CD4-positive, alpha-beta T cell treated with Interleukin-2 at 100 ng/mL for 4 hours (primary cell): ENCODE measurements around the gene OGA.

Experiments
- DNase-seq: peaks from one replicate; pipeline ENCODE4 v3.0.0-alpha.2; 2020; ENCODE audit warnings: low spot score

Gene OGA

DNA sequence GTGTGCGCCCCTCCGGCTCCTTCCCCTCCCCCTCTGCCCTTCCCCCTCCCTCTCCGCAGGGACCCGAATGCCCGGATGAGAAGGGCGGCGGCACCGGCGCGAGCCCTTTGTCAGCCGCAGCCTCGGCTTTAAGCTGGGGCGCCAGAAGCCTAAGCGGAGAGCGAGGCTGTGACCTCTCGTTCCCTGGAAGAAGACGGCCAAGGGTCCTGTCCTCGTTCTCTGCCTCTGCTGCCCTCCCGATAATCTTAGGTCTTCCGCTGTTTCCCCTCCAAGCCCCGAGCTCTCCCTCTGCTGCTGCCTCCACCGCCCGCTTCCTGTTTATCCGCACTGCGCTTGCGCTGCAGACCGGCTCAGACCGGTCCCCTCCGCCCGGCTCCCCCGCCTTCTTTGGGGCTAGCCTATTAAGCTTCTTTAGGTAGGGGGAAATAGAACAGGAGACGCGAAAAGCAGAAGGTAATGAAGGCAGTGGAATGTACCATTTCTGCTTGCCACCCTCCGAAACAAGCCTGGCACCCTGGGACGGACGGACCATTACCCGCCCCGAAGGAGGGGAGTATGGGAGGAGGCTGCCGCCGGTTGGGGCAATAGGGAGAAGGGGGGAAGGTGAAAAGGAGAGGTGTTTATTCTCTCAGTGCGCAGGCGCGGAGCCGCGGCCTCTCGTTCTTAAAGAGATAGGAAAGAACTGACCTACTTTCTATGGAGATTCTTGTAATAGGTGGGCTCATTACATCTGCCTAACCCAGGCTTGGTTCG is at the start of gene OGA:
TSS of gene OGA (minus strand) at position 326 of the 753 bp plus-strand sequence. CDS start 422 bp downstream, outside the sequence.
- peak; percentile 99 for DNase-seq

DNA sequence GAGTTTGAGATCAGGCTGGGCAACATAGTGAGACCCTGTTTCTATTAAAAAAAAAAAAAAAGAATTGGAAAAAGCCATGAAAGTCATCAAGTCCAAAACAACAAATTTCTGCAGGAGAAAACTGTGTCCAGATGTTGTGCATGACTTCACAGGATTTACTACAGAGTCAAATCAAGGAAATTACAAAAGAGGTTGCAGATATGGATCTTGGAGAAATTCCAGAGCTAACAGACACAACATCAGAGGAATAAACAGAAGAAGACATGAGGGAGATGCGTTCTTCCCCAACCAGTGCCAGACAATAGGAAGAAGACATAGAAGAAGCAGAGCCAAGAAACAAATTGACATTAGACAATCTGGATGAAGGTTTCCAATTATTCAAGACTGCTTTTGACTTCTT is 49.7 kb upstream of the OGA start:
- DNase-seq = no peak

DNA sequence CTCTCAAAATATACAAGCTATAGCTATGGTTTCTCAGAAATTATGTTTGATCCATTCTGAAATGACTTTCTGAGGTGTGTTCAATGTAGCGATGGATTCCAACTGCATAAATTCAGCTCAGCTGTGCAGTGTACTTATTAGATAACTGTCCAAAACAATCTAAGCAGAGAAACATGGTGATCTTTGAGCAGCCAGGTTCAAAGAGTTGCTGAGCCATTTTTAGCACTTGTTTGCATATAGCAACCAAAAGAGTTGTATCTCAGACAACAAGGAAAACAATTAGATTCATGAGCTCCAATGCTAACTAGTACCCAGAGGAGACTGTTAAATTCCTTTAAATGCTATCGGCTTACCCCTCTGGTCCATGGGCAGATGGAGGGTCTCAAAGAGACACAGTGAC is 41.3 kb upstream of the OGA start:
- no peak for DNase-seq

DNA sequence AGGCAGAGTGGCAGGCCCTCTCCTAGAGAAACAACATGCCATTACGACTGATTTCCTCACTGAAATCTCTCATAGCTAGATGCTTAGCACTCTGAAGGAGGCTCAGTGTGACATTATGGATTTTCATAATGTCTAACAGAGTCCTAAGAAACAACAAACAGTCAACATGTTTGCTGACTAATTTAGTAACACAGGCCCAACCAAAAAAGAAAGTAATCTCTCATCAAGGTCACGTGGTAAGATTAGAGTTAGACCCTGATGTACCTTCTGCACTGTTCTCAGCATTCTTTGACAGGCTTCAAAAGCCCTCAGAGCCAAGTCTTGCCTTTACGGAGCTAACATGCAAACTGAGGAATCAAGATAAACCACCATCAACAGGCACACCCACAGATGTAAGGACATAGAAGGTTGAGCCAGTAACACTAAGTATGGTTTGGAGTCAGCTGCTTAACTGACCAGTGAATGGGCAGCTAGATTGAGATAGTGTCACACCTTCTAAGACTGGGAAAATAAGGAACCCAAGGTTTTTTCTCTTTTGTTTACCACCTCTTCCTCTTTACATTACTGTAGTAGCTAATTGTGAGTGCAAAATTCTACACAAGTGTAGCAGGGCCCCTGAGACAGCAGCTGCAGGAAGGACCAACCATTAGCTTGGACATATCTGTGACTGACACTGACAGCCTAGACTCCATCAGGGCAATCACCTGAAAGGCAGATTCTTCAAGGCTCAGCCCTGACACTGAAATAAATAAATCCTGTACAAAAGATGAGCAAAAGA is 40.7 kb upstream of the OGA start:
- DNase-seq = no peak

GRCh38 chr10:101857802-101858476 is 39.7 kb upstream of the OGA start:
- DNase-seq = no peak

GRCh38 chr10:101856626-101857025 is 38.4 kb upstream of the OGA start:
- no peak for DNase-seq

DNA sequence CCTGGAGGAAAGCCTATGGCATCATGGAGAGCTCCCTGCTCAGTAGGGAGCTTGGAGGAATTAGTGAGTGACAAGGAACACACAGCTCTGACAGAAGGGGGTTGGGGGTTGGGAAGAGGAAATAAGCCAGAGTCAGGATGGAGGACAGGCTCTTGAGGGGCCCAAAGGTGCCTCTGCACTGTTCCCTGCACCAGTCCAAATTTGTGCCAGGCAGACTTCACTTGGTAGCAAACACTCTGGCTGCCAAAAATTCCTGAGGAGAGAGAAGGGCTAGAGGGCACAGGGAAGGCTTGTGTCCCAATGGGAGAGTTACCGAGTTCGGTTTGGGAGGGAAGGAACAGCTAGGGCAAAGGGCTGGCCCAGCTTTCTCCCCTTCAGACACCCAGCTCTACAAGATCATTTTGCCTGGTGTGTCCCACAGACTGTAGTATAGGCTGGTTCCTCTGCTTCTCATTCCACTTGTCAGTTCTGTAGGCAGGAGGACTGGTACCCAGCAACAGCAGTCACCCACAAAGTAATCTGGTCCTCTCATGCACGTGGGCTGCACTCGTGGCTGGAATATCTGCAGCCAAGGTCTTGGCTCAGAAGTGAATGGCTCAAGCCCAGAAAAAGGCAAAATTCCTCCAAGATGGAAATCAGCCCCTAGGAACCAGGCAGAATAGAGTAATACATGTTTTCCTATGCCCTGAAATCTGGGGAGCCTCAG is 33.3 kb upstream of the OGA start:
- no peak for DNase-seq

- no peak for DNase-seq
Measured at GRCh38 chr10:101850749-101851148, 32.5 kb upstream of the OGA start.

GRCh38 chr10:101848894-101849351 is 30.7 kb upstream of the OGA start:
- no peak for DNase-seq

- no peak for DNase-seq
Measured at GRCh38 chr10:101848408-101848807, 30.2 kb upstream of the OGA start.

GRCh38 chr10:101845893-101846292 is 27.6 kb upstream of the OGA start:
- DNase-seq = no peak

DNA sequence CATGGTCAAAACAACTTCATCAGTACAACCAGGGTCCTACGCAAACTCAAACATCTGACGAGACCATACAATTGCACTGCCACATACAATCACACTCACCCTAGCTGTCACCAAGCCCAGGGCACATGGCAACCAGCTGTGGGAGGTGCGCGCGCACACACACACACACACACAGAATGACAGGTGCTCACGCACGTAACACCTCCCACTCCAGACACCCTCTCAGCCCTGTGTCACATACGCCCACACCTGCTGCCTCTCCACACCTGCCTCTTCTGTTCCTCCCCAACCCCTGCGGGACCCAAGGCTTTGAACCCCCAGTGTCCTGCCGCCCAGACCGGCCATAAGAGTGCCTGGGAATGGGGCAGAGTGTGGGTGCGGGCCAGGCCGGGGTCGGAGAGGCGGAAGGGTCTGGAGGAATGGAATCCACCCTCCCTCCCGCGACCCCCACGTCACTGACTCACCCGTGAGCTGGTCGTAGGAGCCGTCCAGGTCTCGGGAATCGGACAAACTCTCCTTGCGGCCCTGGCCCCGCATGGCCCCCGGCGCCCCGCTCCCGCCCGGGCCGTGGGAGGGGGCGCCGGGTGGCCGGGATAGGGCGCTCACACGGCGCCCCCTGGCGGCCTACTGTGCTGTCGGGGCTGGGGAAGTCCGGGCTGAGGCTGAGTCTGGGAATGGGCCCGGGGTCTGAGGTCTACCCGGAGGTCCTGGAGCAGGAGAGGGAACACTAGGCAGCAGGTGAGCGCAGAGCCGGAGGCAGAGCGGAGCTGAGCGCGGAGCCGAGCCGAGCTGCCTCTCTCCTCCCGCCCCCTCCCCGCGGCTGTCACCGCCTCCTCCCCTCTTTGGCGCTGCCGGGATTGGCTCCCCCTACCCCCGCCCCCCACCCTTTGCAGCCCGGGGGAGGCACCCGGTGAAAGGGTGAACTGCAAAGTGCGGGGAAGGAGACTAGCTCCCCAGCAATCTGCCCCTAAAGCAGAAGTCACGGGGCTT is 25.1 kb upstream of the OGA start, which contains the start of gene KCNIP2:
TSS of gene KCNIP2 (minus strand) at position 769 of the 990 bp plus-strand sequence. CDS start at position 537, 232 bp downstream.
- DNase-seq = peak; percentile 48

DNA sequence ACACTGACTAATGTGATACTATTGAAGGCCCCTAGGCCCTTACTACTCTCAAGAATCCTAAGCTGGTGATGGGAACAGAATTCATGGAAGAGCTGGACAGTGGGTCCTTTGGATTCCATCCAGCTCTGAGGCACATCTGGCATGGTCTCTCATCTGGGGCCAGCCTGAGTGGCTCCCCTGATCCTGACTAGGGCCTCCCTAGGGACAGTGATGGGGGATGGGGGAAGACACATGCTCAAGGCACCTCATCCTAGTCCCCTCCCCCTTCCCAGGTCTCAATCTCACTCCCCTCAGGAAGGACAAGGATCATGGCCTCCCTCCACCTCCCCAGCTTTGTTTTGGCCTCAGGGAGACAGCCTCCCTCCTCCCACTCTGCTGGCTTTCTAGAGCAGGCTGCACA is 23.6 kb upstream of the OGA start:
- no peak for DNase-seq

GRCh38 chr10:101840741-101841453 is 22.7 kb upstream of the OGA start:
- peak; percentile 77 for DNase-seq

DNA sequence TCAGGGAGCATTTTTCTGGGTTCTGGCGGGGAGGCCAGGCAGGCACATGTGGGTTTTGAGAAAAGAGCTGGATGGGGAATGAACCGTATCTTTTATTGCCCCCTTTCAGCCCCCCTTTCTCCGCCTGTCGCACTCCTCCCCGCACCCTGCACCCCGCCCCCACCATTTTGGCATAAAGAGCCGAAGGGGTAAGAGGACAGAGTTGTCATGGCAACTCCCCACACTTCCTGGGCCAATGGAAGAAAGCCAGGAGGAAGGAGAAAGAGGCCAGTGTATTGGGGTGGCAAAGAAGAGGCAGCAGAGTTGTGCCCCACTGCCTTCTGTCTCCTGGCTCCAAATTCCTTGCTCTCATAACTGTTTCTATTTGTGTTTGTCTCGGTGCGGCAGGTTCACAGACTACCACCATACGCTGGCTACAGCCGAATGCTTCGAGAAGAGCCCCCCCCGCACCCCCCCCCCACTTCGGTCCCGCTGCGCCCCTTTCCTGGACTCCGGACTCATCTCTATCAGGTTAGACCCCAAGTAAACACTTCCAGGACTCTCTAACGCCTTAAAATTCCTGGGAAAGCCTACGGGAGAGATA is 21.9 kb upstream of the OGA start:
- no peak for DNase-seq

DNA sequence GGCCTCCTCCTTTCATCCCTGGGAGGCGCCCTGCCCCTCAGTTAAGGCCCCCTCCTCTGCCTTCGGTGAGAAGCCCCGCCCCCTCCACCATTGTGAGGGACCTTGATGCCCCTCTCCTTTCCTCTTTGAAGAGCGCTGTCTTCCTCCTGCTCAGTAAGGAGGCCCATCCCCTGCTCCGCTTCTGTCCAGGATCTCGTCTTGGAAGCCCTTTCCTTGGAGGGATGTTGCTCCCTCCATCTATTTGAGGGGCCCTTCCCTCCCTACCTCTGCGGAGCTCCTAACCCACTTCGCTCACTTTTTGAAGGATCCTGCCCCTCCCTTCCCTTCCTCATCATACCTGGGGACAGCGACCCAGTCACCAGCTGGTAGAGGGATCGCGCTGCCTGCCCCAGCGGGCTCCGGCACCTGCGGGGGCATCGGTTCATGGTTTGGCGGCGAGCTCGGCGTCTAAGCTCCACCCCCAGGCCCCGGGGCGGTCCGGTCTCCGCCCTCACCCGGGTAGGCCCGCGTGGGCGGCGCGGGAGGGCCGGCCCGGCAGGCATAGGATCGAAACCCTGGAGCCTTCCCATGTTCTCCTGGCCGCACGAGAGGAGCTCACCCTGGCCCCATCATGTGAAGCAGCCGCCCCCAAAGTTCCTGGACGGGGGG is 21.3 kb upstream of the OGA start:
- peak; percentile 58 for DNase-seq

GRCh38 chr10:101839002-101839401 is 20.8 kb upstream of the OGA start:
- DNase-seq = no peak

DNA sequence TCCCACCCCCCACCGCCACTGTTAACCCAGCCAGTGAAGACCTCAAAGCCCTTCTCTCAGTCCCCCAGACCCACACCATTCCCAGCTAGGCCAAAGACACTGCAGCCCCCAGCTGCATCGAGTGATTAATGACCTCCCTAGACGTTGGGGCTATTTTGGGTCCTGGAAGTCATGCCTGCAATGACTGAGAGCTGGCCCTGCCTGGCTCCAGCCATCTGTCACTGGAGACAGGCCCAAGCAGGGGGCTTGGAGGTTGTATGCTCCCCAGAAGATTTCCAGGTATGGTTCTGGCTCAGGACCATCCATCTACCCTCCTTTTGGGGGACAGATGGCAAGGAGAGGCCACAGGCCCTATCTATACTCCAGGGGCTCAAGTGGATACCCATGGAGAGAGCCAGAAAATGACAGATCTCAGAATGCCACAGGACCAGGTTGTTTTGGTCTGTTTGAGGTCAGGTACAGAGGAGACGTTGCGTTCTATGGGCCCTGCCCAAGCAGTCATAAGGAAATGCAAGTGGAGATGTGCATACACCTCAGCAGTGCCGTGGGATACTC is 20.2 kb upstream of the OGA start:
- DNase-seq = no peak

DNA sequence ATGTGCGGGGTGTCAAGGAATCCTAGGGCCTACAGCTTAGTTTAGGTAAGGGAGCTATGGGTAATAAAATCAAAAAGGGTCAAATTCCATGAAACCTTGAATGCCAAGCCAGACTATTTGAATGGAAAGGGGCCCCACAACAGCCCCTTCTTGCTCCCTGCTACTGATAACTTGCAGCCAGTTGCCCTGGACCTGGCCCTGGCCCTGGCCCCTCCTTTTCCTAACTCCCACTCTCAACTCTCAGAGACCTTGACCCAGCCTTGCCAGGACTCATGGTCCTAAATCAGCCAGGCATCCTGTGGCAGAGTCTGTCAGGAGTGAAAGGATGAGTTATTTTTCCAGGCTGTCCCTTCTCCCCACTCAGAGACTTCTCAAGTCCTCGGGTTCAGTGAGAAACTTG is 19.5 kb upstream of the OGA start:
- DNase-seq = no peak
